Heart left ventricle (tissue), 13 donors: ENCODE data around the gene GRP.

Experiments used
- POLR2A ChIP-seq, 2 donors: fragments of 450-650 bp; IDR thresholded peaks; one replicate each; pipeline ENCODE4 v1.6.1; 2017; ENCODE audit warnings: antibody characterized with exemption in 2 of 2, mild to moderate bottlenecking in 2 of 2, moderate library complexity in 2 of 2
- TF ChIP-seq, protein P1 (sequence below), 12 donors: fragments of 200-600 bp; sonication (generic) in 4 of 12; IDR thresholded peaks; one replicate each; pipeline versions ENCODE4 v1.5.0 to v1.8.0; 2018 to 2022; ENCODE audit warnings: antibody characterized with exemption in 12 of 12, mild to moderate bottlenecking in 5 of 12
- donor health status: ischemic (EF 13 %, LVEDD 7.1; RV severe dilation, severe dysfunction).
- donor health status: DM: no; HTN: yes; CAD: no.
- donor health status: DM: no; HTN: no; CAD: no.
- donor health status: ischemic (EF 25% LVEDD 6.9; RV normal size, moderate dysfunction).
- donor health status: ischemic (EF 25% LVEDD 5.7; RV mildly dilated, moderate dysfunction).
- donor health status: ischemic (EF 35%, LVEDD 5.7; RV mildly dilated, moderate dysfunction).
- donor health status: nonischemic (EF 11% LVEDD 7.7; RV severe dilation, severe dysfunction).
- donor health status: DM: yes; HTN: yes; CAD: no.
- donor health status: PGD.
- donor health status: ischemic (EF 29% LVEDD 5.4; RV normal size, mild dysfunction).
- donor health status: nonischemic (EF 23%, LVEDD 6.1; RV moderate dilation, normal function).

DNA sequence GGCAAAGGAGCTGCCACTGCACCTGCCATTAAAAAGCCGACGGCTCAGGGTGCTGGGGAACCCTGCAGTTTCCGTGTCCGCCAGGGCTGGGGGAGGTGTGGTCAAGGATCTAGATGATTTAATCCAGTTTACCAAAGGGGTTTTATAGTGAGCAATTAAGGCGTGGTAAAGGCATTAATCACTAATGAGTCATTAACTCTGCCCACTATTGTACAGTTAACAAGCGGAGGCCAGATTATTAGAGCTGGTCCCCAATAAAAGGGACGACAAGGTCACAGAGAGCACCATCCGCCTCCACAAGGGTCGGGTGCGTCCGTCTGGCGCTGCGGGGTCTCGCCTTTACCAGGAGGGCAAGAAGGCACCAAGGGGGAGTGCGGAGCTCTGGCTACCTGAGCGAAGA, 43.7 kb downstream of the GRP start:
- TF ChIP-seq POLR2A (IDR thresholded peaks at IDR 0.05), result no peak
- TF ChIP-seq, protein P1, sequence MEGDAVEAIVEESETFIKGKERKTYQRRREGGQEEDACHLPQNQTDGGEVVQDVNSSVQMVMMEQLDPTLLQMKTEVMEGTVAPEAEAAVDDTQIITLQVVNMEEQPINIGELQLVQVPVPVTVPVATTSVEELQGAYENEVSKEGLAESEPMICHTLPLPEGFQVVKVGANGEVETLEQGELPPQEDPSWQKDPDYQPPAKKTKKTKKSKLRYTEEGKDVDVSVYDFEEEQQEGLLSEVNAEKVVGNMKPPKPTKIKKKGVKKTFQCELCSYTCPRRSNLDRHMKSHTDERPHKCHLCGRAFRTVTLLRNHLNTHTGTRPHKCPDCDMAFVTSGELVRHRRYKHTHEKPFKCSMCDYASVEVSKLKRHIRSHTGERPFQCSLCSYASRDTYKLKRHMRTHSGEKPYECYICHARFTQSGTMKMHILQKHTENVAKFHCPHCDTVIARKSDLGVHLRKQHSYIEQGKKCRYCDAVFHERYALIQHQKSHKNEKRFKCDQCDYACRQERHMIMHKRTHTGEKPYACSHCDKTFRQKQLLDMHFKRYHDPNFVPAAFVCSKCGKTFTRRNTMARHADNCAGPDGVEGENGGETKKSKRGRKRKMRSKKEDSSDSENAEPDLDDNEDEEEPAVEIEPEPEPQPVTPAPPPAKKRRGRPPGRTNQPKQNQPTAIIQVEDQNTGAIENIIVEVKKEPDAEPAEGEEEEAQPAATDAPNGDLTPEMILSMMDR (IDR thresholded peaks at IDR 0.05), result no peak
